Trophoblast cell (in vitro differentiated cells and primary cell): ENCODE measurements around the gene TTC28. TPM values are rescaled to one million over a fixed set of nuclear protein-coding genes. Genes with fewer than 3 reads are reported as not detected.
"Not testable (repeated sequence)": the region's sequence is repeated elsewhere in the genome, so short reads cannot be mapped to it uniquely, and the experiment has no call there.

Experiments used
- DNase-seq, 2 donors: peaks; one replicate each; pipeline ENCODE4 v3.0.0-alpha.2; 2016
- H2AFZ ChIP-seq: 2 replicates; pipeline ENCODE4 v1.6.1; 2013; ENCODE audit warnings: low read length, moderate library complexity, mild to moderate bottlenecking; ENCODE audit not compliant: insufficient read depth, poor library complexity
- H2AK5ac ChIP-seq: 2 replicates; pipeline ENCODE4 v1.6.1; 2013; ENCODE audit warnings: mild to moderate bottlenecking, low read length
- H2BK120ac ChIP-seq: 2 replicates; pipeline ENCODE4 v1.6.1; 2013; ENCODE audit warnings: low read length, mild to moderate bottlenecking, moderate library complexity; ENCODE audit not compliant: insufficient read depth, poor library complexity
- H2BK12ac ChIP-seq: 2 replicates; pipeline ENCODE4 v1.6.1; 2013; ENCODE audit warnings: mild to moderate bottlenecking, low read length, moderate library complexity
- H2BK5ac ChIP-seq: 2 replicates; pipeline ENCODE4 v1.6.1; 2013; ENCODE audit warnings: low read length, low read depth, moderate library complexity, mild to moderate bottlenecking; ENCODE audit not compliant: poor library complexity
- H3K14ac ChIP-seq: 2 replicates; pipeline ENCODE4 v1.6.1; 2013; ENCODE audit warnings: mild to moderate bottlenecking, low read length
- H3K18ac ChIP-seq: 2 replicates; pipeline ENCODE4 v1.6.1; 2013; ENCODE audit warnings: mild to moderate bottlenecking, low read length
- H3K23ac ChIP-seq: 2 replicates; pipeline ENCODE4 v1.6.1; 2013; ENCODE audit warnings: low read length
- H3K27ac ChIP-seq: 2 replicates; pipeline ENCODE4 v1.5.1; 2013; ENCODE audit warnings: low read depth, mild to moderate bottlenecking, inconsistent platforms, low read length, moderate library complexity
- H3K27me3 ChIP-seq: 2 replicates; pipeline ENCODE4 v1.6.1; 2013; ENCODE audit warnings: inconsistent platforms, mild to moderate bottlenecking, low read length, moderate library complexity; ENCODE audit not compliant: insufficient read depth
- H3K36me3 ChIP-seq, 2 experiments: 1 replicate in 1 of 2; 2 replicates in 1 of 2; pipeline ENCODE4 v1.6.1; 2013; ENCODE audit warnings: low read length in 2 of 2, mild to moderate bottlenecking in 2 of 2, moderate library complexity in 1 of 2; ENCODE audit not compliant: insufficient read depth in 2 of 2, control insufficient read depth in 1 of 2
- H3K4ac ChIP-seq: 2 replicates; pipeline ENCODE4 v1.6.1; 2013; ENCODE audit warnings: low read depth, mild to moderate bottlenecking, low read length, moderate library complexity
- H3K4me1 ChIP-seq, 2 experiments: 1 replicate in 1 of 2; 2 replicates in 1 of 2; pipeline ENCODE4 v1.6.1; 2013; ENCODE audit warnings: low read length in 2 of 2, mild to moderate bottlenecking in 2 of 2, moderate library complexity in 1 of 2; ENCODE audit not compliant: insufficient read depth in 2 of 2, control insufficient read depth in 1 of 2
- H3K4me2 ChIP-seq: 2 replicates; pipeline ENCODE4 v1.6.1; 2013; ENCODE audit warnings: inconsistent platforms, mild to moderate bottlenecking, low read length, moderate library complexity
- H3K4me3 ChIP-seq: 2 replicates; pipeline ENCODE4 v1.5.1; 2013; ENCODE audit warnings: mild to moderate bottlenecking, low read depth, low read length, inconsistent platforms
- H3K79me1 ChIP-seq: one replicate; pipeline ENCODE4 v1.6.1; 2013; ENCODE audit warnings: low read length
- H3K79me2 ChIP-seq: 2 replicates; pipeline ENCODE4 v1.6.1; 2013; ENCODE audit warnings: low read length, mild to moderate bottlenecking; ENCODE audit not compliant: control insufficient read depth, insufficient read depth, poor library complexity
- H3K9ac ChIP-seq: 2 replicates; pipeline ENCODE4 v1.6.1; 2013; ENCODE audit warnings: mild to moderate bottlenecking, low read length
- H3K9me3 ChIP-seq: 2 replicates; pipeline ENCODE4 v1.6.1; 2013; ENCODE audit warnings: low read depth, mild to moderate bottlenecking, control low read depth, inconsistent platforms, low read length; ENCODE audit not compliant: insufficient read depth
- H4K12ac ChIP-seq: 2 replicates; pipeline ENCODE4 v1.6.1; 2013; ENCODE audit warnings: low read depth, mild to moderate bottlenecking, low read length, moderate library complexity
- H4K8ac ChIP-seq: 2 replicates; pipeline ENCODE4 v1.6.1; 2013; ENCODE audit warnings: low read depth, mild to moderate bottlenecking, low read length, moderate library complexity
- H4K91ac ChIP-seq: one replicate; pipeline ENCODE4 v1.6.1; 2013; ENCODE audit warnings: low read depth, mild to moderate bottlenecking, low read length, moderate library complexity
- WGBS: extraction: QIAGEN DNeasy Blood & Tissue Kit; methylation state at CpG from one replicate; pipeline ENCODE4 v1.1.7; 2013; ENCODE audit warnings: missing lambda C conversion rate; ENCODE audit not compliant: insufficient read length, insufficient coverage; ENCODE audit errors: extremely low coverage; 5-methylcytosine and 5-hydroxymethylcytosine counted together
- polyA plus RNA-seq: library from polyadenylated mRNA; stranded (reverse); fragments of 200-250 nt; gene quantifications from 2 replicates; pipeline ENCODE4 v1.2.3, GENCODE V29; 2013

The TTC28 gene
- 5.1 and 5.9 TPM in 2 replicates for polyA plus RNA-seq

GRCh38 chr22:28679611-28680287 lies at the start of gene TTC28:
TTC28 (minus strand) TSS chr22:28679840; CDS start chr22:28679723, 117 bp downstream.
- not testable (repeated sequence) for H3K4ac ChIP-seq, H2BK120ac ChIP-seq, H3K36me3 ChIP-seq, H3K4me1 ChIP-seq, H3K79me1 ChIP-seq, H3K23ac ChIP-seq, H3K27ac ChIP-seq, H2BK5ac ChIP-seq, H3K14ac ChIP-seq, H3K79me2 ChIP-seq, H2AK5ac ChIP-seq, H3K27me3 ChIP-seq, H2BK12ac ChIP-seq, H3K9me3 ChIP-seq
- Histone ChIP-seq H2AFZ (peak within 1 kb of the TSS; percentile 65), H3K18ac (peak within 1 kb of the TSS; percentile 7), H4K8ac (peak within 1 kb of the TSS; percentile 42), H4K12ac (peak within 1 kb of the TSS; percentile 27), H3K4me3 (peak within 1 kb of the TSS; percentile 82), H4K91ac (peak within 1 kb of the TSS; percentile 12), H3K9ac (peak within 1 kb of the TSS; percentile 85), H3K4me2 (peak within 1 kb of the TSS; percentile 57)
- no CpG with 5 or more reads among the region's 101 CpGs for WGBS
- DNase-seq = peak; percentile 3 to 35

- no peak overlapping the region for H4K91ac ChIP-seq
Measured at GRCh38 chr22:28728621-28729313, 49.1 kb upstream of the TTC28 start.

GRCh38 chr22:28728002-28728401 lies 48.4 kb upstream of the TTC28 start:
- H2BK5ac ChIP-seq = no peak overlapping the region
- no peaks in the 10 kb centered on the region for H3K27me3 ChIP-seq
- no peak overlapping the region for H4K91ac ChIP-seq
- peaks cover 0 to 18% of the 10 kb centered on the region in 2 experiments for H3K36me3 ChIP-seq
- no peak overlapping the region for H3K14ac ChIP-seq
- H3K27ac ChIP-seq = no peak overlapping the region
- no peak for DNase-seq
- no peak overlapping the region for H3K23ac ChIP-seq
- H3K4ac ChIP-seq = no peak overlapping the region
- H3K79me1 ChIP-seq = no peaks in the 10 kb centered on the region
- no peak overlapping the region for H2BK120ac ChIP-seq
- no peaks in the 10 kb centered on the region for H3K79me2 ChIP-seq
- no peak overlapping the region for H3K18ac ChIP-seq
- no peak overlapping the region for H2AFZ ChIP-seq
- H4K8ac ChIP-seq = no peak overlapping the region
- H4K12ac ChIP-seq = no peak overlapping the region
- H3K4me2 ChIP-seq = no peak overlapping the region
- no peak overlapping the region for H2BK12ac ChIP-seq
- no peak overlapping the region for H2AK5ac ChIP-seq
- H3K4me3 ChIP-seq = no peak overlapping the region
- no CpG with 5 or more reads among the region's 1 CpG for WGBS
- no peak overlapping the region for H3K9ac ChIP-seq
- no peaks in the 10 kb centered on the region for H3K4me1 ChIP-seq
- no peaks in the 10 kb centered on the region for H3K9me3 ChIP-seq

More at GRCh38 chr22:28728621-28729313, 49.1 kb upstream of the TTC28 start:
- H2AFZ ChIP-seq = no peak overlapping the region
- H3K79me1 ChIP-seq = no peaks in the 10 kb centered on the region
- H4K8ac ChIP-seq = no peak overlapping the region
- no peak overlapping the region for H3K14ac ChIP-seq
- H3K9me3 ChIP-seq = no peaks in the 10 kb centered on the region
- no peaks in the 10 kb centered on the region for H3K4me1 ChIP-seq
- no peak for DNase-seq
- H3K36me3 ChIP-seq = peaks cover 2 to 16% of the 10 kb centered on the region in 2 experiments
- H3K27ac ChIP-seq = no peak overlapping the region
- WGBS = no CpG with 5 or more reads among the region's 10 CpGs
- no peaks in the 10 kb centered on the region for H3K27me3 ChIP-seq
- H3K18ac ChIP-seq = no peak overlapping the region
- no peak overlapping the region for H2AK5ac ChIP-seq
- H2BK5ac ChIP-seq = no peak overlapping the region
- H3K4me2 ChIP-seq = no peak overlapping the region
- H4K12ac ChIP-seq = no peak overlapping the region
- H2BK120ac ChIP-seq = no peak overlapping the region
- H3K4me3 ChIP-seq = no peak overlapping the region
- no peak overlapping the region for H3K4ac ChIP-seq
- no peak overlapping the region for H3K9ac ChIP-seq
- H3K79me2 ChIP-seq = no peaks in the 10 kb centered on the region
- H2BK12ac ChIP-seq = no peak overlapping the region
- H3K23ac ChIP-seq = no peak overlapping the region

- no peak overlapping the region for H3K23ac ChIP-seq
- H3K36me3 ChIP-seq = peaks cover 0 to 7% of the 10 kb centered on the region in 2 experiments
- H3K4me3 ChIP-seq = no peak overlapping the region
- no peak overlapping the region for H2BK12ac ChIP-seq
- H2AK5ac ChIP-seq = no peak overlapping the region
- H3K79me2 ChIP-seq = no peaks in the 10 kb centered on the region
- no peaks in the 10 kb centered on the region for H3K27me3 ChIP-seq
- H3K4me1 ChIP-seq = no peaks in the 10 kb centered on the region
- H3K18ac ChIP-seq = no peak overlapping the region
- no peaks in the 10 kb centered on the region for H3K9me3 ChIP-seq
- H3K4ac ChIP-seq = no peak overlapping the region
- H2AFZ ChIP-seq = no peak overlapping the region
- no peak overlapping the region for H3K14ac ChIP-seq
- no peak overlapping the region for H2BK120ac ChIP-seq
- H3K27ac ChIP-seq = no peak overlapping the region
- H4K91ac ChIP-seq = no peak overlapping the region
- no peak for DNase-seq
- no peak overlapping the region for H2BK5ac ChIP-seq
- no peak overlapping the region for H4K12ac ChIP-seq
- no peak overlapping the region for H3K9ac ChIP-seq
- H3K4me2 ChIP-seq = no peak overlapping the region
- no peak overlapping the region for H4K8ac ChIP-seq
- H3K79me1 ChIP-seq = no peaks in the 10 kb centered on the region
- WGBS = no CpG with 5 or more reads among the region's 3 CpGs
Measured at GRCh38 chr22:28718044-28718443, 38.4 kb upstream of the TTC28 start.
